ENCODE data around the gene VWC2L.

VWC2L gene

GRCh38 chr2:214587442-214587841 lies 176.6 kb downstream of the VWC2L start:
- no peak for DNase-seq (ENCODE audit: low read depth in 2 of 2)

GRCh38 chr2:214591366-214591765 lies 180.5 kb downstream of the VWC2L start:
- DNase-seq (ENCODE audit: low read depth in 2 of 2): no peak

GRCh38 chr2:214592011-214592410 lies 181.2 kb downstream of the VWC2L start:
- no peak for DNase-seq (ENCODE audit: low read depth in 2 of 2)

- no peak for DNase-seq (ENCODE audit: low read depth in 2 of 2)
Measured at GRCh38 chr2:214593727-214594126, 182.9 kb downstream of the VWC2L start.

GRCh38 chr2:214601852-214602633 lies 191.2 kb downstream of the VWC2L start:
- no peak for DNase-seq (ENCODE audit: low read depth in 2 of 2)

GRCh38 chr2:214604861-214605260 lies 194.0 kb downstream of the VWC2L start:
- DNase-seq (ENCODE audit: low read depth in 2 of 2): no peak

GRCh38 chr2:214607051-214607450 lies 196.2 kb downstream of the VWC2L start:
- no peak for DNase-seq (ENCODE audit: low read depth in 2 of 2)

- DNase-seq (ENCODE audit: low read depth in 2 of 2): no peak
Measured at GRCh38 chr2:214611015-214611414, 200.2 kb downstream of the VWC2L start.

GRCh38 chr2:214624166-214624760 lies 213.4 kb downstream of the VWC2L start:
- no peak for DNase-seq (ENCODE audit: low read depth in 2 of 2)

GRCh38 chr2:214628091-214628490 lies 217.2 kb downstream of the VWC2L start:
- no peak for DNase-seq (ENCODE audit: low read depth in 2 of 2)
